GM21367 (cell line): ENCODE results near the gene ARHGAP9.

Experiments used
- ATAC-seq: cut with Tn5 transposase; IDR thresholded peaks from one replicate; pipeline ENCODE4 v1.9.1; 2021; ENCODE audit not compliant: unreplicated experiment

Gene ARHGAP9

GRCh38 chr12:57473886-57474285, 5.8 kb downstream of the ARHGAP9 start:
- ATAC-seq: no peak

- ATAC-seq: no peak
Observed at GRCh38 chr12:57473392-57473791, 6.3 kb downstream of the ARHGAP9 start.

- no peak for ATAC-seq
Observed at GRCh38 chr12:57472391-57472790, 7.3 kb downstream of the ARHGAP9 start.

- no peak for ATAC-seq
Observed at GRCh38 chr12:57471661-57472060, 8.0 kb downstream of the ARHGAP9 start.

- ATAC-seq: no peak
Observed at GRCh38 chr12:57470970-57471656, 8.6 kb downstream of the ARHGAP9 start.

- no peak for ATAC-seq
Observed at GRCh38 chr12:57470286-57470969, 9.2 kb downstream of the ARHGAP9 start.

- ATAC-seq: no peak
Observed at GRCh38 chr12:57469296-57470164, 10.1 kb downstream of the ARHGAP9 start.

- ATAC-seq: no peak
Observed at GRCh38 chr12:57467915-57468314, 11.8 kb downstream of the ARHGAP9 start.

- no peak for ATAC-seq
Observed at GRCh38 chr12:57467212-57467874, 12.3 kb downstream of the ARHGAP9 start.

GRCh38 chr12:57465747-57466505, 13.7 kb downstream of the ARHGAP9 start:
- no peak for ATAC-seq

GRCh38 chr12:57465030-57465746, 14.5 kb downstream of the ARHGAP9 start:
- no peak for ATAC-seq

GRCh38 chr12:57464569-57464968, 15.1 kb downstream of the ARHGAP9 start:
- ATAC-seq: no peak

GRCh38 chr12:57462912-57463253, 16.8 kb downstream of the ARHGAP9 start:
- ATAC-seq: no peak

GRCh38 chr12:57462251-57462911, 17.3 kb downstream of the ARHGAP9 start:
- peak; percentile 59 for ATAC-seq

GRCh38 chr12:57461917-57462250, 17.8 kb downstream of the ARHGAP9 start:
- ATAC-seq: no peak

GRCh38 chr12:57461276-57461916, 18.3 kb downstream of the ARHGAP9 start:
- ATAC-seq: no peak

- ATAC-seq: no peak
Observed at GRCh38 chr12:57460841-57461275, 18.8 kb downstream of the ARHGAP9 start.

GRCh38 chr12:57460468-57460784, 19.2 kb downstream of the ARHGAP9 start:
- ATAC-seq: no peak
